Mucosa of stomach (tissue), 1 donor: Measurements from ENCODE around the gene SRSF12.
"Not testable (repeated sequence)": the region's sequence is repeated elsewhere in the genome, so short reads cannot be mapped to it uniquely, and the experiment has no call there.

Experiments
- H3K27me3 ChIP-seq: one replicate; pipeline ENCODE4 v1.7.0; 2013; ENCODE audit warnings: mild to moderate bottlenecking, low read length; ENCODE audit not compliant: control insufficient read depth, insufficient read depth
- H3K36me3 ChIP-seq: one replicate; pipeline ENCODE4 v1.7.0; 2013; ENCODE audit warnings: low read length; ENCODE audit not compliant: control insufficient read depth, insufficient read depth
- H3K4me1 ChIP-seq: one replicate; pipeline ENCODE4 v1.7.0; 2013; ENCODE audit warnings: mild to moderate bottlenecking, low read length; ENCODE audit not compliant: control insufficient read depth, insufficient read depth
- H3K4me3 ChIP-seq: one replicate; pipeline ENCODE4 v1.7.0; 2013; ENCODE audit warnings: low read length
- H3K9ac ChIP-seq: one replicate; pipeline ENCODE4 v1.7.0; 2013; ENCODE audit warnings: mild to moderate bottlenecking, low read length, moderate library complexity
- H3K9me3 ChIP-seq: one replicate; pipeline ENCODE4 v1.7.0; 2013; ENCODE audit warnings: mild to moderate bottlenecking, low read length, moderate library complexity; ENCODE audit not compliant: control insufficient read depth
- donor health status: Pancreatic carcinoma.

The SRSF12 gene

GRCh38 chr6:89064931-89065330, 52.9 kb downstream of the SRSF12 start:
- H3K4me1 ChIP-seq, H3K27me3 ChIP-seq, H3K9ac ChIP-seq, H3K36me3 ChIP-seq, H3K4me3 ChIP-seq, H3K9me3 ChIP-seq: not testable (repeated sequence)

GRCh38 chr6:89063881-89064280, 54.0 kb downstream of the SRSF12 start:
- H3K9ac ChIP-seq: no peak overlapping the region
- H3K4me3 ChIP-seq: no peak overlapping the region
- no peaks in the 10 kb centered on the region for H3K36me3 ChIP-seq
- H3K27me3 ChIP-seq: no peaks in the 10 kb centered on the region
- no peaks in the 10 kb centered on the region for H3K9me3 ChIP-seq
- no peaks in the 10 kb centered on the region for H3K4me1 ChIP-seq

GRCh38 chr6:89059227-89059626, 58.6 kb downstream of the SRSF12 start:
- Histone ChIP-seq H3K9ac (no peak overlapping the region), H3K27me3 (no peaks in the 10 kb centered on the region), H3K9me3 (no peaks in the 10 kb centered on the region), H3K36me3 (no peaks in the 10 kb centered on the region), H3K4me3 (no peak overlapping the region), H3K4me1 (no peaks in the 10 kb centered on the region)

GRCh38 chr6:89058627-89059026, 59.2 kb downstream of the SRSF12 start:
- no peaks in the 10 kb centered on the region for H3K9me3 ChIP-seq
- H3K27me3 ChIP-seq: no peaks in the 10 kb centered on the region
- no peak overlapping the region for H3K9ac ChIP-seq
- H3K4me1 ChIP-seq: no peaks in the 10 kb centered on the region
- H3K36me3 ChIP-seq: no peaks in the 10 kb centered on the region
- no peak overlapping the region for H3K4me3 ChIP-seq

- no peaks in the 10 kb centered on the region for H3K9me3 ChIP-seq
- no peaks in the 10 kb centered on the region for H3K4me1 ChIP-seq
- H3K27me3 ChIP-seq: no peaks in the 10 kb centered on the region
- H3K4me3 ChIP-seq: no peak overlapping the region
- no peaks in the 10 kb centered on the region for H3K36me3 ChIP-seq
- no peak overlapping the region for H3K9ac ChIP-seq
These were observed 60.1 kb downstream of the SRSF12 start for GRCh38 chr6:89057759-89058158.

GRCh38 chr6:89054208-89054607, 63.7 kb downstream of the SRSF12 start:
- Histone ChIP-seq H3K36me3 (no peaks in the 10 kb centered on the region), H3K27me3 (no peaks in the 10 kb centered on the region), H3K4me3 (no peak overlapping the region), H3K4me1 (peaks cover 6% of the 10 kb centered on the region), H3K9ac (no peak overlapping the region), H3K9me3 (no peaks in the 10 kb centered on the region)

GRCh38 chr6:89051676-89052075, 66.2 kb downstream of the SRSF12 start:
- peaks cover 16% of the 10 kb centered on the region for H3K4me1 ChIP-seq
- H3K9me3 ChIP-seq: no peaks in the 10 kb centered on the region
- no peak overlapping the region for H3K4me3 ChIP-seq
- H3K9ac ChIP-seq: no peak overlapping the region
- H3K27me3 ChIP-seq: no peaks in the 10 kb centered on the region
- no peaks in the 10 kb centered on the region for H3K36me3 ChIP-seq

GRCh38 chr6:89050697-89051096, 67.2 kb downstream of the SRSF12 start:
- Histone ChIP-seq H3K27me3 (no peaks in the 10 kb centered on the region), H3K9me3 (no peaks in the 10 kb centered on the region), H3K4me3 (no peak overlapping the region), H3K9ac (no peak overlapping the region), H3K36me3 (no peaks in the 10 kb centered on the region), H3K4me1 (peaks cover 16% of the 10 kb centered on the region)

GRCh38 chr6:89050155-89050554, 67.7 kb downstream of the SRSF12 start:
- peaks cover 16% of the 10 kb centered on the region for H3K4me1 ChIP-seq
- H3K4me3 ChIP-seq: no peak overlapping the region
- no peaks in the 10 kb centered on the region for H3K9me3 ChIP-seq
- H3K36me3 ChIP-seq: no peaks in the 10 kb centered on the region
- no peak overlapping the region for H3K9ac ChIP-seq
- H3K27me3 ChIP-seq: no peaks in the 10 kb centered on the region

GRCh38 chr6:89048985-89049384, 68.9 kb downstream of the SRSF12 start:
- Histone ChIP-seq H3K36me3 (no peaks in the 10 kb centered on the region), H3K27me3 (no peaks in the 10 kb centered on the region), H3K9ac (no peak overlapping the region), H3K9me3 (no peaks in the 10 kb centered on the region), H3K4me1 (peaks cover 20% of the 10 kb centered on the region), H3K4me3 (no peak overlapping the region)

- H3K36me3 ChIP-seq: no peaks in the 10 kb centered on the region
- H3K9ac ChIP-seq: no peak overlapping the region
- no peaks in the 10 kb centered on the region for H3K9me3 ChIP-seq
- H3K4me1 ChIP-seq: peaks cover 20% of the 10 kb centered on the region
- H3K4me3 ChIP-seq: no peak overlapping the region
- H3K27me3 ChIP-seq: no peaks in the 10 kb centered on the region
These were observed 69.5 kb downstream of the SRSF12 start for GRCh38 chr6:89048288-89048923.

GRCh38 chr6:89047473-89047872, 70.4 kb downstream of the SRSF12 start:
- H3K4me3 ChIP-seq: no peak overlapping the region
- no peaks in the 10 kb centered on the region for H3K27me3 ChIP-seq
- H3K9me3 ChIP-seq: no peaks in the 10 kb centered on the region
- no peaks in the 10 kb centered on the region for H3K36me3 ChIP-seq
- no peak overlapping the region for H3K9ac ChIP-seq
- peaks cover 20% of the 10 kb centered on the region for H3K4me1 ChIP-seq
